Neural cell (in vitro differentiated cells): Measurements from ENCODE around the gene MB21D2. TPM values are rescaled to one million over a fixed set of nuclear protein-coding genes. Genes with fewer than 3 reads are reported as not detected.

Experiments
- H2AFZ ChIP-seq: fragments of 200-600, 300-800 bp; sonication (generic), shearing (Covaris generic); 2 replicates; pipeline ENCODE4 v1.6.0; 2014; ENCODE audit warnings: low read depth, mild to moderate bottlenecking, antibody characterized with exemption, low read length, moderate library complexity
- H3F3A ChIP-seq: fragments of 200-600 bp; shearing (Covaris generic); 2 replicates; pipeline ENCODE4 v1.6.1; 2016; ENCODE audit warnings: mild to moderate bottlenecking, moderate library complexity, mixed read lengths, antibody characterized with exemption, low read length; ENCODE audit not compliant: insufficient read depth, poor library complexity, severe bottlenecking
- H3K27ac ChIP-seq: fragments of 200-600, 300-800 bp; sonication (generic), shearing (Covaris generic); 2 replicates; pipeline ENCODE4 v1.5.1; 2014; ENCODE audit warnings: mild to moderate bottlenecking, low read length, moderate library complexity
- H3K27me3 ChIP-seq: fragments of 300-800, 200-600 bp; sonication (generic), shearing (Covaris generic); 2 replicates; pipeline ENCODE4 v1.6.0; 2014; ENCODE audit warnings: mild to moderate bottlenecking, low read depth, low read length, moderate library complexity; ENCODE audit not compliant: insufficient read depth
- H3K36me3 ChIP-seq: fragments of 300-800, 200-600 bp; sonication (generic), shearing (Covaris generic); 2 replicates; pipeline ENCODE4 v1.5.1; 2014; ENCODE audit warnings: mild to moderate bottlenecking, antibody characterized with exemption, low read length, moderate library complexity; ENCODE audit not compliant: insufficient read depth
- H3K4me2 ChIP-seq: fragments of 300-800, 200-600 bp; sonication (generic), shearing (Covaris generic); 2 replicates; pipeline ENCODE4 v1.6.0; 2014; ENCODE audit warnings: mild to moderate bottlenecking, low read length
- H3K4me3 ChIP-seq: fragments of 300-800, 200-600 bp; sonication (generic), shearing (Covaris generic); 2 replicates; pipeline ENCODE4 v1.5.1; 2014; ENCODE audit warnings: mild to moderate bottlenecking, low read length, moderate library complexity
- H3K79me2 ChIP-seq: fragments of 200-600 bp; shearing (Covaris generic); replicated peaks from 2 replicates; pipeline ENCODE4 v1.6.0; 2014; ENCODE audit warnings: mild to moderate bottlenecking, low read length, moderate library complexity; ENCODE audit not compliant: insufficient read depth
- H3K9ac ChIP-seq: fragments of 300-800, 200-600 bp; sonication (generic), shearing (Covaris generic); 2 replicates; pipeline ENCODE4 v1.6.1; 2016; ENCODE audit warnings: mild to moderate bottlenecking, low read length, mixed read lengths
- H3K9me2 ChIP-seq: fragments of 200-600 bp; shearing (Covaris generic); 2 replicates; pipeline ENCODE4 v1.6.1; 2016; ENCODE audit warnings: mild to moderate bottlenecking, low read length, mixed read lengths; ENCODE audit not compliant: insufficient read depth
- H3K9me3 ChIP-seq: fragments of 200-600, 300-800 bp; sonication (generic), shearing (Covaris generic); 2 replicates; pipeline ENCODE4 v1.6.1; 2016; ENCODE audit warnings: mild to moderate bottlenecking, mixed run types, low read length, moderate library complexity, mixed read lengths
- H4K20me1 ChIP-seq: fragments of 200-600 bp; shearing (Covaris generic); 2 replicates; pipeline ENCODE4 v1.6.1; 2016; ENCODE audit warnings: mild to moderate bottlenecking, mixed run types; ENCODE audit not compliant: insufficient read depth
- CTCF ChIP-seq: fragments of 450-650 bp; IDR thresholded peaks from 2 replicates; pipeline ENCODE4 v1.5.1; 2014; ENCODE audit warnings: antibody characterized with exemption, mild to moderate bottlenecking, moderate library complexity; ENCODE audit not compliant: poor library complexity, severe bottlenecking
- EP300 ChIP-seq: fragments of 450-650 bp; conservative IDR thresholded peaks from 2 replicates; pipeline ENCODE4 v1.6.1; 2014; ENCODE audit warnings: antibody characterized with exemption, mild to moderate bottlenecking, moderate library complexity; ENCODE audit not compliant: poor library complexity, severe bottlenecking
- EZH2 ChIP-seq: fragments of 200-600, 300-800 bp; shearing (Covaris generic), sonication (generic); IDR thresholded peaks from 2 replicates; pipeline ENCODE4 v1.6.1; 2014; ENCODE audit warnings: antibody characterized with exemption, low read length, borderline replicate concordance, mild to moderate bottlenecking; ENCODE audit not compliant: insufficient read depth, poor library complexity, severe bottlenecking
- MXI1 ChIP-seq: fragments of 450-650 bp; conservative IDR thresholded peaks from 2 replicates; pipeline ENCODE4 v1.6.1; 2014; ENCODE audit warnings: antibody characterized with exemption, mild to moderate bottlenecking; ENCODE audit not compliant: poor library complexity, severe bottlenecking
- POLR2AphosphoS5 ChIP-seq: IDR thresholded peaks from 2 replicates; pipeline ENCODE4 v1.6.1; 2012
- RAD21 ChIP-seq: fragments of 450-650 bp; conservative IDR thresholded peaks from 2 replicates; pipeline ENCODE4 v1.6.1; 2014; ENCODE audit warnings: antibody characterized with exemption, mild to moderate bottlenecking, moderate library complexity
- REST ChIP-seq: IDR thresholded peaks from 2 replicates; pipeline ENCODE4 v1.6.1; 2012; ENCODE audit warnings: borderline replicate concordance
- SMC3 ChIP-seq: fragments of 450-650 bp; conservative IDR thresholded peaks from 2 replicates; pipeline ENCODE4 v1.6.1; 2014; ENCODE audit warnings: antibody characterized with exemption, mild to moderate bottlenecking, moderate library complexity; ENCODE audit not compliant: poor library complexity
- TAF1 ChIP-seq: IDR thresholded peaks from 2 replicates; pipeline ENCODE4 v1.6.1; 2012; ENCODE audit warnings: low read depth
- polyA plus RNA-seq: library from polyadenylated mRNA; depleted of rRNA; stranded (reverse); fragments of >200 nt; gene quantifications from 2 replicates; pipeline ENCODE4 v1.2.3, GENCODE V29; 2014

The MB21D2 gene
- polyA plus RNA-seq, 1 donor from 2014 or later, result 39.0 TPM

DNA sequence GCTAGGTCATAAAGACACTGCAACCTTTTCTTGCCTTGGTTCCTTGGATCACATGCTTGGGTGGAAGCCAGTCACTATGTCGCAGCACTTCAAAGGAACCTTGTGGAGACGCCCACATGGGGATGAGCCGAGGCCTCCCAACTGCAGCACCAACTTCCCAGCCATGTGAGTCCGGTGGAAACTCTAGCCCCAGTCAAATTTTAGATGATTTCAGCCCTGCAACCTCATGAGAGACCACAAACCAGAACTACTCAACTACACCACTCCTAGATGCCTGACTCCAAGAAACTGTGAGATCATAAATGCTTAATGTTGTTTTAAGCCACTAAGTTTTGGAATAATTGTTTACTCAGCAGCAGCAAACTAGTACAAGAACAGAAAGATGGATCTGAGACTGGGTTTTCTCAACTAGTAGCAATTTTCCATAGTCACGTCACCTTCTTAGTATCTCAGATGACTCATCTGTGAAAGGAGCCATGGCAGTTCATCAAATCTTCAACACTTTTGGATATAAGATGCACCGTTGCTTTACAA is 86.5 kb downstream of the MB21D2 start:
- H3K9me2 ChIP-seq, result no peaks in the 10 kb centered on the region
- no peak overlapping the region for H3K4me3 ChIP-seq
- H3K4me2 ChIP-seq, result no peak overlapping the region
- peaks cover 4% of the 10 kb centered on the region for H3K79me2 ChIP-seq
- no peak overlapping the region for H2AFZ ChIP-seq
- TF ChIP-seq SMC3, result no peak
- TF ChIP-seq TAF1, result no peak
- no peak for TF ChIP-seq EZH2
- TF ChIP-seq CTCF, result no peak
- no peak for TF ChIP-seq REST
- TF ChIP-seq EP300, result no peak
- no peak for TF ChIP-seq MXI1
- no peak for TF ChIP-seq POLR2AphosphoS5
- no peak for TF ChIP-seq RAD21
- no peak overlapping the region for H3K9ac ChIP-seq
- no peaks in the 10 kb centered on the region for H3K9me3 ChIP-seq
- no peaks in the 10 kb centered on the region for H3K27me3 ChIP-seq
- no peaks in the 10 kb centered on the region for H3F3A ChIP-seq
- no peaks in the 10 kb centered on the region for H4K20me1 ChIP-seq
- H3K36me3 ChIP-seq, result no peaks in the 10 kb centered on the region
- H3K27ac ChIP-seq, result no peak overlapping the region

GRCh38 chr3:192830291-192831110 is 87.2 kb downstream of the MB21D2 start:
- Histone ChIP-seq H3K36me3 (no peaks in the 10 kb centered on the region), H3F3A (no peaks in the 10 kb centered on the region), H4K20me1 (no peaks in the 10 kb centered on the region), H3K9me3 (no peaks in the 10 kb centered on the region), H3K9me2 (no peaks in the 10 kb centered on the region), H2AFZ (no peak overlapping the region), H3K27me3 (no peaks in the 10 kb centered on the region), H3K79me2 (no peaks in the 10 kb centered on the region), H3K9ac (no peak overlapping the region), H3K4me3 (no peak overlapping the region), H3K4me2 (no peak overlapping the region), H3K27ac (no peak overlapping the region)
- TF ChIP-seq CTCF (no peak), POLR2AphosphoS5 (no peak), TAF1 (no peak), REST (no peak), EZH2 (no peak), MXI1 (no peak), SMC3 (no peak), EP300 (no peak), RAD21 (no peak)
